ENCODE results near the gene KATNB1. TPM values are rescaled to one million over a fixed set of nuclear protein-coding genes. Genes with fewer than 3 reads are reported as not detected.

The KATNB1 gene
- 8.5 TPM for total RNA-seq
- long read RNA-seq, transcript KATNB1-201 (20 exons, 2,664 nt) = major isoform, 9 of 17 reads
- long read RNA-seq, partial matches to known transcripts = 2 of 17 reads
- long read RNA-seq, other reads (novel, unspliced or antisense) = 6 of 17 reads

- intact Hi-C loops (cut with DNase I) = no loop called here
- DNase-seq (ENCODE audit: missing footprints) = peak; percentile 26
- no peak for ATAC-seq
Observed at GRCh38 chr16:57735755-57736418, at the start of gene KATNB1. TSS of gene KATNB1 (plus strand) at chr16:57735770. CDS start at chr16:57737244, 1,474 bp downstream.

- ATAC-seq = no peak
- DNase-seq (ENCODE audit: missing footprints) = no peak
- intact Hi-C loops (cut with DNase I) = no loop called here
Observed at GRCh38 chr16:57686577-57686976, 49.0 kb upstream of the KATNB1 start.

GRCh38 chr16:57687363-57687929, 48.1 kb upstream of the KATNB1 start:
- intact Hi-C loops (cut with DNase I) = no loop called here
- ATAC-seq (no peak), DNase-seq (ENCODE audit: missing footprints) (no peak)

GRCh38 chr16:57688487-57688986, 47.0 kb upstream of the KATNB1 start:
- intact Hi-C loops (cut with DNase I) = no loop called here

GRCh38 chr16:57688987-57689761, 46.4 kb upstream of the KATNB1 start:
- ATAC-seq = no peak
- intact Hi-C loops (cut with DNase I) = no loop called here
- no peak for DNase-seq (ENCODE audit: missing footprints)

More at GRCh38 chr16:57688487-57688986, 47.0 kb upstream of the KATNB1 start:
- no peak for ATAC-seq
- DNase-seq (ENCODE audit: missing footprints) = no peak

- intact Hi-C loops (cut with DNase I) = no loop called here
- no peak for DNase-seq (ENCODE audit: missing footprints)
- ATAC-seq = no peak
Observed at GRCh38 chr16:57689762-57690558, 45.6 kb upstream of the KATNB1 start.

- intact Hi-C loops (cut with DNase I) = no loop called here
- no peak for ATAC-seq
- no peak for DNase-seq (ENCODE audit: missing footprints)
Observed at GRCh38 chr16:57690782-57691471, 44.6 kb upstream of the KATNB1 start.

GRCh38 chr16:57692636-57693035, 42.9 kb upstream of the KATNB1 start:
- no peak for ATAC-seq
- intact Hi-C loops (cut with DNase I) = no loop called here
- DNase-seq (ENCODE audit: missing footprints) = no peak

GRCh38 chr16:57693550-57693949, 42.0 kb upstream of the KATNB1 start:
- DNase-seq (ENCODE audit: missing footprints) (no peak), ATAC-seq (no peak)
- intact Hi-C loops (cut with DNase I) = no loop called here

- DNase-seq (ENCODE audit: missing footprints) (no peak), ATAC-seq (no peak)
- intact Hi-C loops (cut with DNase I) = no loop called here
Observed at GRCh38 chr16:57694231-57694724, 41.3 kb upstream of the KATNB1 start.

GRCh38 chr16:57694725-57695679, 40.6 kb upstream of the KATNB1 start, which contains the start of gene DRC7:
TSS of gene DRC7 (plus strand) at chr16:57694806. CDS start at chr16:57697950, 3,144 bp downstream.
- intact Hi-C loops (cut with DNase I) = no loop called here
- DNase-seq (ENCODE audit: missing footprints) = no peak
- ATAC-seq = peak; percentile 44

- DNase-seq (ENCODE audit: missing footprints) (no peak), ATAC-seq (no peak)
- intact Hi-C loops (cut with DNase I) = no loop called here
Observed at GRCh38 chr16:57695680-57696069, 39.9 kb upstream of the KATNB1 start.

- DNase-seq (ENCODE audit: missing footprints) (no peak), ATAC-seq (no peak)
- intact Hi-C loops (cut with DNase I) = no loop called here
Observed at GRCh38 chr16:57696240-57696639, 39.3 kb upstream of the KATNB1 start.

- DNase-seq (ENCODE audit: missing footprints) (no peak), ATAC-seq (no peak)
- intact Hi-C loops (cut with DNase I) = no loop called here
Observed at GRCh38 chr16:57697896-57698537, 37.6 kb upstream of the KATNB1 start.

GRCh38 chr16:57698812-57699405, 36.7 kb upstream of the KATNB1 start:
- DNase-seq (ENCODE audit: missing footprints) = no peak
- ATAC-seq = no peak
- intact Hi-C loops (cut with DNase I) = no loop called here

GRCh38 chr16:57699481-57699880, 36.1 kb upstream of the KATNB1 start:
- intact Hi-C loops (cut with DNase I) = no loop called here
- ATAC-seq (no peak), DNase-seq (ENCODE audit: missing footprints) (no peak)
